GM18951 (cell line): ENCODE data around the gene C20orf202.
"Not testable (repeated sequence)": the region's sequence is repeated elsewhere in the genome, so short reads cannot be mapped to it uniquely, and the experiment has no call there.

Experiments used
- POLR2A ChIP-seq: IDR thresholded peaks from 4 replicates; pipeline ENCODE4 v1.6.1; 2011; ENCODE audit warnings: mild to moderate bottlenecking; ENCODE audit not compliant: insufficient read length, insufficient read depth; ENCODE audit errors: extremely low read depth
- in situ Hi-C: fragments of 300-500 bp; cut with MboI; formaldehyde crosslinking; loops from one replicate; pipeline ENCODE4 v1.12.0; 2022; ENCODE audit warnings: low sequenced_read_pairs, mixed read lengths, inconsistent platforms; ENCODE audit not compliant: unreplicated experiment

The C20orf202 gene

GRCh38 chr20:1229541-1229940 is 26.3 kb downstream of the C20orf202 start:
- no peak for TF ChIP-seq POLR2A
- in situ Hi-C loops, result no loop called here

- in situ Hi-C loops, result no loop called here
Observed at GRCh38 chr20:1232286-1233111, 29.2 kb downstream of the C20orf202 start.

GRCh38 chr20:1240549-1240948 is 37.3 kb downstream of the C20orf202 start:
- TF ChIP-seq POLR2A, result no peak

More at GRCh38 chr20:1232286-1233111, 29.2 kb downstream of the C20orf202 start:
- no peak for TF ChIP-seq POLR2A

GRCh38 chr20:1241456-1241855 is 38.2 kb downstream of the C20orf202 start:
- TF ChIP-seq POLR2A, result no peak
- in situ Hi-C loops, result no loop called here

More at GRCh38 chr20:1240549-1240948, 37.3 kb downstream of the C20orf202 start:
- in situ Hi-C loops, result no loop called here

GRCh38 chr20:1242099-1242498 is 38.8 kb downstream of the C20orf202 start:
- no peak for TF ChIP-seq POLR2A
- in situ Hi-C loops, result no loop called here

- in situ Hi-C loops, result no loop called here
- no peak for TF ChIP-seq POLR2A
Observed at GRCh38 chr20:1242530-1242929, 39.3 kb downstream of the C20orf202 start.

GRCh38 chr20:1245578-1245977 is 42.3 kb downstream of the C20orf202 start:
- TF ChIP-seq POLR2A, result no peak
- in situ Hi-C loops, result no loop called here

GRCh38 chr20:1247689-1248088 is 44.4 kb downstream of the C20orf202 start:
- TF ChIP-seq POLR2A, result no peak
- in situ Hi-C loops, result no loop called here

- in situ Hi-C loops, result not testable (repeated sequence)
Observed at GRCh38 chr20:1250282-1250681, 47.0 kb downstream of the C20orf202 start.

- in situ Hi-C loops, result no loop called here
- no peak for TF ChIP-seq POLR2A
Observed at GRCh38 chr20:1252416-1252815, 49.2 kb downstream of the C20orf202 start.

GRCh38 chr20:1254254-1254653 is 51.0 kb downstream of the C20orf202 start:
- no peak for TF ChIP-seq POLR2A
- in situ Hi-C loops, result no loop called here

GRCh38 chr20:1255675-1256074 is 52.4 kb downstream of the C20orf202 start:
- TF ChIP-seq POLR2A, result no peak
- in situ Hi-C loops, result no loop called here
